Measurements from ENCODE around the gene CAMKK1.

GRCh38 chr17:3879591-3880417 lies 13.0 kb downstream of the CAMKK1 start:
- no peak for TF ChIP-seq CTCF (IDR thresholded peaks at IDR 0.05)
- no peak for TF ChIP-seq POLR2A (IDR thresholded peaks at IDR 0.05)

Measured in esophagus squamous epithelium (tissue), 4 donors.